ENCODE data around the gene PRR23E.

- TF ChIP-seq CTCF (IDR thresholded peaks at IDR 0.05; ENCODE audit: insufficient read depth, low read length): no peak
- TF ChIP-seq REST (IDR thresholded peaks at IDR 0.05; ENCODE audit: insufficient replicate concordance, low read depth): no peak
- TF ChIP-seq POLR2AphosphoS5 (IDR thresholded peaks at IDR 0.05; ENCODE audit: low read depth): no peak
- TF ChIP-seq SPI1 (IDR thresholded peaks at IDR 0.05; ENCODE audit: borderline replicate concordance, low read depth): no peak
- TF ChIP-seq GABPA (IDR thresholded peaks at IDR 0.05; ENCODE audit: low read depth): no peak
These were observed 5.6 kb upstream of the PRR23E start for GRCh38 chr3:127187316-127187715.
